AG09319 (cell line): ENCODE measurements around the gene CTDSPL.

Experiments
- DNase-seq: peaks from one replicate; pipeline ENCODE4 v3.0.0-alpha.2; 2010; ENCODE audit warnings: low read depth; ENCODE audit errors: extremely low read depth
- TF ChIP-seq, protein P1 (sequence below): IDR thresholded peaks from 2 replicates; pipeline ENCODE4 v1.5.1; 2011; ENCODE audit warnings: low read depth, mild to moderate bottlenecking, inconsistent platforms, low read length, moderate library complexity

CTDSPL gene

DNA sequence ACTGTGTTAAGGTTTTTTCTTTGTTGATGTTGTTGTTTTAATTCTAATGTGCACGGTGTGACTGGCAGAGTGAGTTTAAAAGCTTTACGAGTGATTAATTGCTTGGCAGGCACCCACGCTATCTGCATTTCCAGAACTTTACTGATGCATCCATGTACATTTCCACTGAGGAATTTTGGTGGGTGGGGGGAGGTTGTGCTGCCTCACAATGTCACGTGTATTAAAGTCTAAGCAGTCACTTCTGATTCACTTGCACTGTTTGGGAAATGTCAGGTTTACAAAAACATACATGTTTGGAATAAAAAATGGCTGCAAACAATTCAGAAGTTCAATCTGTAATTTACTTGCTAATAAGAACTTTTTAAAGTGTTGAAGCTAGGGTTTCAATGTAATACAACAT lies 38.5 kb upstream of the CTDSPL start:
- DNase-seq = no peak
- TF ChIP-seq, protein P1, sequence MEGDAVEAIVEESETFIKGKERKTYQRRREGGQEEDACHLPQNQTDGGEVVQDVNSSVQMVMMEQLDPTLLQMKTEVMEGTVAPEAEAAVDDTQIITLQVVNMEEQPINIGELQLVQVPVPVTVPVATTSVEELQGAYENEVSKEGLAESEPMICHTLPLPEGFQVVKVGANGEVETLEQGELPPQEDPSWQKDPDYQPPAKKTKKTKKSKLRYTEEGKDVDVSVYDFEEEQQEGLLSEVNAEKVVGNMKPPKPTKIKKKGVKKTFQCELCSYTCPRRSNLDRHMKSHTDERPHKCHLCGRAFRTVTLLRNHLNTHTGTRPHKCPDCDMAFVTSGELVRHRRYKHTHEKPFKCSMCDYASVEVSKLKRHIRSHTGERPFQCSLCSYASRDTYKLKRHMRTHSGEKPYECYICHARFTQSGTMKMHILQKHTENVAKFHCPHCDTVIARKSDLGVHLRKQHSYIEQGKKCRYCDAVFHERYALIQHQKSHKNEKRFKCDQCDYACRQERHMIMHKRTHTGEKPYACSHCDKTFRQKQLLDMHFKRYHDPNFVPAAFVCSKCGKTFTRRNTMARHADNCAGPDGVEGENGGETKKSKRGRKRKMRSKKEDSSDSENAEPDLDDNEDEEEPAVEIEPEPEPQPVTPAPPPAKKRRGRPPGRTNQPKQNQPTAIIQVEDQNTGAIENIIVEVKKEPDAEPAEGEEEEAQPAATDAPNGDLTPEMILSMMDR = no peak

DNA sequence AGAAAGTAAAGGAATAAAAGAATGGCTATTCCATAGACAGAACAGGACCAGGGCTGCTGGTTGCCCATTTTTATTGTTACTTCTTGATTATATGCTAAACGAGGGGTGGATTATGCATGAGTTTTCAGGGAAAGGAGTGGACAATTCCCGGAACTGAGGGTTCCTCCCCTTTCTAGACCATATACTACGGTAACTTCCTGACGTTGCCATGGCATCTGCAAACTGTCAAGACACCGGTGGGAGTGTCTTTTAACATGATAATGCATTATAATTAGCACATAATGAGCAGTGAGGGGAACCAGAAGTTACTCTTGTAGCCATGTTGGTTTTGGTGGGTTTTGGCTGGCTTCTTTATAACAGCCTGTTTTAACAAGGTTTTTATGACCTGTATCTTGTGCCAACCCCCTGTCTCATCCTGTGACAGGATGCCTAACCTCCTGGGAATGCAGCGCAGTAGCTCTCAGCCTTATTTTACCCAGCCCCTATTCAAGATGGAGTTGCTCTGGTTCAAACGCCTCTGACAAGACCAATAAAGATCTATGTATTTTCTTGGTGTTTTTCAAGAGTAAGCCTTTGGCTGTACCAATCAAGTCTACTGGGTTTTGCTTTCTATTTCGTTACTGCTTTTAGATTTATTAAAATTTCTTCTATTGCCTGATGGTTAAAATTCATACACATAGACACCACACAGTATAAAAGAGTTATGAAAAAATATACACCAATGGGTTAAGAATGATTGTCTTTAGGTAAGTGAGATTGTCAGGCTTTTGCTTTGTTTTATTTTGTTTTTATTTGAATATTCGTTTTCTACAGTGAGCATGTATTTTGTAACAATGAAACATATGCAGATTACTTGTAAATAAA lies 37.4 kb upstream of the CTDSPL start:
- DNase-seq = no peak
- TF ChIP-seq, protein P1 = no peak

DNA sequence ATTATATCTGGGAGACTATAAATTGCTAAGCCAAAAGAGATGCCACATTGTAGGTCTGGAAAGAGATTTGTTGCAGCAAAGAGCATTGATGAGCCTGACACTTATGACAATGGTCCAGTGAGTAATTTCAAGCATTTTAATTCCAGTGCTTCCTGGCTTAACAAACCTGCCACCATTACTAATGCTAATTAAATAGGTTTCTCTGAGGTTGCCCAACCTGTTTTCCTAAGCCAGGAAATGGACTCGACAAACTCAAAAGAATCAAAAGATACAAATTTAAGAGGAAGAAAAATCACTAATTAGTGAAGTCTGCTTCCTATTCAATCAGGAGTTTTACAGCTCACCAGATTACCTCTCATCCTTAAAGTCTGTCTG lies 36.7 kb upstream of the CTDSPL start:
- DNase-seq = no peak
- TF ChIP-seq, protein P1 = no peak

DNA sequence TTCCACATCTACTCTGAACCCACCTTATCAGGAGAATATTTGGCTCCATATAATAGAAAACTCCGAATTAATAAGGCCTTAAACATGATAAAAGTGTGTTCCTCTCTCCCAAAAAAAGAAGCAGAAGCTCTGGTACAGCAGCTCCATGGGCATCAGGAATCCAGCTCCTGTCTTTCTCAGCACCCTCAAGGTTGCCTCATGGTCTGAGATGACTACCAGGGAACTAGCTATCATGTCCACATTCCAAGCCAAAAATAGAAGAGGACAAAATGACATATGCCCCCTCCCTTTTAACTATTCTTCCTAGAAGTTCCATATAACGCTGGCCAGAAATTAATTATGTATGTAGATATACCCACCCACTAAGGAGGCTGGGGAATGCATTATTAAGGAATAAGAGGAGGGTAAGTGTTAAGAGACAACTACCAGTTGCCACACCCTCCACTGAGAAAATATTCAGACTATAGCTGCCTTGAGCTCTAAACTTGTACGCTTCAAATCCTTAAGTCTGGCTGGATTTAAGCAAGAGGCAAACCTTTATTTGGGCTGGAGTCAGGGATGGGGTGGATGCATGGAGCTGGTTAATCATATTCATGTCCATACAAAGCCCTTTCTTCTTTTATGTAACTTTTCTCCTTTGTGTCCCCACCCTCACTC lies 35.8 kb upstream of the CTDSPL start:
- TF ChIP-seq, protein P1 = no peak
- no peak for DNase-seq

DNA sequence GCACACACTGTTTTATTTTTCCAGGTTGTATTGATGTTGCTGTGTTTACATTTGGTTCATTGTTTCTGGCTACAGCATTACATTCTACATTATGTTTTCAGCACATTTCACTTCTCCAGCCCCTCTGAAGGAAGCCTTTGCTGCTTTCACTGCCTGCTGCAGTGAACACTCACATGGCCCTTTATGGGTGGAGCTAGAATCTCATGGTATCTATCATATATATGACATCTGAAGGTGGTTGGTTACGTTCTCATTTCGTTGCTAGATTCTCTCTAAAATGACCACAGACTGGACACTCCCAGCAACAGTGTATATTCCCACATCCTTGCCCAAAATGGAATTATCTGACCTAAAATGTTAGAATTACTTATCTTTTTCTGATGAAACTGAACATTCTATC lies 35.2 kb upstream of the CTDSPL start:
- TF ChIP-seq, protein P1 = no peak
- no peak for DNase-seq

DNA sequence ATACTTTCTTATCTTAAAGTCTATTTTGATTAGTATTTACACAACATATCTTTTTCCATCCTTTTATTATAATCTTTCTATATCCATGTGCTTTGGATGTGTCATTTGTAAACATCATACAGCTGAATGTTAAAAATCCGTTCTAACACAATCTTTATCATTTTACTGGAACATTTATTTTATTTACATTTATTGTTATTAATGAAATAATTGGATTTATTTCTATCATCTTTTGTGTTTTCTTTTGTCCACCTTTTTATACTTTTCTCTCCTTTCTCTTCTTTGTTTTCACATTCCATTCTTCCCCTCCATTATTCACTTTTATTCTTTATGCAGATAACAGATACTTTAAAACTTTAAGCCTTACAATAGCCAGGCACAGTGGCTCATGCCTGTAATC lies 34.7 kb upstream of the CTDSPL start:
- TF ChIP-seq, protein P1 = no peak
- DNase-seq = no peak

DNA sequence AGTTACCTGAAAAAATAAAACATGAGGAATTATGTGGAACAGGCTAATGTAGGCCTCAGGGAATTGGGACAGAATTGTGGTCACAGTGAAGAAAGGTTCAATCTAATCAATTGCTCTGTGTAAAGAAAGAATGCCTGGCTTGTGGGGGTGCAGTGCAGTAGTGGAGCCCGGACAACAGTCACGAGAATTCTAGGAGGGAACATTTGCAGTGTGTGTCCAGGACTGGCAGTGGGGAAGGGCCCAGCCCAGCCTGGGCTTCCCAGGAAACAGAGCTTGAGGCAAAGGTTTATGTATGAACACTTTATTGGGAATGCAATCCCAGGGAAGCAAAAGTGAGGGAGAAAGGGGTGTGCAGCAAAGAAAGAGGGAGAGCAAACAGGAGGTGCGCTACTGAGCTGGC lies 29.2 kb upstream of the CTDSPL start:
- DNase-seq = no peak
- TF ChIP-seq, protein P1 = no peak
